ENCODE results near the gene HMCN1.

GRCh38 chr1:186212568-186213224 lies 478.5 kb downstream of the HMCN1 start:
- TF ChIP-seq BHLHE40 (IDR thresholded peaks at IDR 0.05; ENCODE audit: borderline replicate concordance) (no peak), HDGF (IDR thresholded peaks at IDR 0.05; ENCODE audit: borderline replicate concordance) (no peak), ELF4 (IDR thresholded peaks at IDR 0.05) (no peak), SP1 (IDR thresholded peaks at IDR 0.05) (no peak), FOXK2 (IDR thresholded peaks at IDR 0.05) (no peak), ZNF384 (IDR thresholded peaks at IDR 0.05) (no peak), NFRKB (IDR thresholded peaks at IDR 0.05) (no peak), CTBP1 (IDR thresholded peaks at IDR 0.05; ENCODE audit: borderline replicate concordance) (no peak), FOXM1 (IDR thresholded peaks at IDR 0.05; ENCODE audit: borderline replicate concordance) (no peak), LEF1 (IDR thresholded peaks at IDR 0.05; ENCODE audit: borderline replicate concordance) (no peak), FOXA1 (IDR thresholded peaks at IDR 0.05) (no peak), TARDBP (IDR thresholded peaks at IDR 0.05) (no peak), L3MBTL2 (conservative IDR thresholded peaks at IDR 0.05) (no peak)
